Naive thymus-derived CD4-positive, alpha-beta T cell (primary cell): Measurements from ENCODE around the gene SLCO3A1. TPM values are rescaled to one million over a fixed set of nuclear protein-coding genes. Genes with fewer than 3 reads are reported as not detected.

Experiments used
- ATAC-seq: fragments of 150-1000 bp; cut with Tn5 transposase; 2 replicates; pipeline ENCODE4 v1.10.0; 2021; ENCODE audit warnings: mild to moderate bottlenecking, moderate library complexity
- CTCF ChIA-PET: fragments of 350-600 bp; sonication (Branson Sonifier 250); formaldehyde crosslinking; loops from one replicate; lab custom pipeline; 2021; ENCODE audit warnings: antibody characterized with exemption; lab: Charles Lee
- POLR2A ChIA-PET: fragments of 350-600 bp; sonication (Branson Sonifier 250); formaldehyde crosslinking; loops from one replicate; lab custom pipeline; 2021; ENCODE audit warnings: antibody characterized with exemption, inconsistent platforms; lab: Charles Lee
- DNase-seq, 9 donors: peaks; one replicate each; pipeline versions ENCODE4 v3.0.0 to v3.0.0-alpha.2; 2020 to 2022; ENCODE audit warnings: mixed read lengths in 1 of 9
- H3K27ac ChIP-seq: one replicate; pipeline ENCODE4 v1.7.0; 2013; ENCODE audit warnings: mild to moderate bottlenecking, low read depth, low read length, moderate library complexity
- H3K27me3 ChIP-seq, 2 donors: one replicate each; pipeline ENCODE4 v1.7.0; 2013; ENCODE audit warnings: low read length in 2 of 2, mild to moderate bottlenecking in 2 of 2, moderate library complexity in 2 of 2; ENCODE audit not compliant: control insufficient read depth in 2 of 2, insufficient read depth in 2 of 2
- H3K36me3 ChIP-seq, 3 experiments: 1 replicate in 2 of 3; 2 replicates in 1 of 3; pipeline ENCODE4 v1.7.0; 2013; ENCODE audit warnings: low read length in 3 of 3, mild to moderate bottlenecking in 3 of 3, moderate library complexity in 1 of 3; ENCODE audit not compliant: insufficient read depth in 3 of 3, control insufficient read depth in 2 of 3
- H3K4me1 ChIP-seq, 2 donors: one replicate each; pipeline ENCODE4 v1.7.0; 2013; ENCODE audit warnings: low read length in 2 of 2, mild to moderate bottlenecking in 2 of 2, moderate library complexity in 1 of 2; ENCODE audit not compliant: control insufficient read depth in 2 of 2, insufficient read depth in 2 of 2
- H3K4me3 ChIP-seq: 2 replicates; pipeline ENCODE4 v1.7.0; 2013; ENCODE audit warnings: mild to moderate bottlenecking, low read length
- H3K9me3 ChIP-seq, 3 experiments: 1 replicate in 2 of 3; 2 replicates in 1 of 3; pipeline ENCODE4 v1.7.0; 2013; ENCODE audit warnings: low read length in 3 of 3; ENCODE audit not compliant: control insufficient read depth in 2 of 3
- H3K27ac Mint-ChIP-seq, 9 donors: one replicate each; pipeline ENCODE4 v1.8.0; 2020 to 2022; ENCODE audit warnings: mixed read lengths in 9 of 9, mild to moderate bottlenecking in 8 of 9, moderate library complexity in 5 of 9, inconsistent platforms in 2 of 9
- H3K27me3 Mint-ChIP-seq, 5 donors: one replicate each; pipeline ENCODE4 v1.8.0; 2021 to 2022; ENCODE audit warnings: mixed read lengths in 5 of 5, mild to moderate bottlenecking in 1 of 5
- H3K36me3 Mint-ChIP-seq, 5 donors: one replicate each; pipeline ENCODE4 v1.8.0; 2020 to 2022; ENCODE audit warnings: mixed read lengths in 5 of 5, mild to moderate bottlenecking in 3 of 5, inconsistent platforms in 1 of 5
- H3K4me1 Mint-ChIP-seq, 7 donors: one replicate each; pipeline ENCODE4 v1.8.0; 2020 to 2022; ENCODE audit warnings: mixed read lengths in 7 of 7, mild to moderate bottlenecking in 3 of 7, inconsistent platforms in 1 of 7
- H3K4me3 Mint-ChIP-seq, 10 donors: one replicate each; pipeline ENCODE4 v1.8.0; 2020 to 2022; ENCODE audit warnings: mild to moderate bottlenecking in 10 of 10, mixed read lengths in 10 of 10, moderate library complexity in 6 of 10, inconsistent platforms in 2 of 10
- H3K9me3 Mint-ChIP-seq, 11 donors: one replicate each; pipeline ENCODE4 v1.8.0; 2020 to 2022; ENCODE audit warnings: mixed read lengths in 11 of 11, mild to moderate bottlenecking in 4 of 11, inconsistent platforms in 1 of 11, moderate library complexity in 1 of 11
- intact Hi-C, 2 donors: fragments of 100-400 bp; cut with micrococcal nuclease; formaldehyde crosslinking; loops; one replicate each; pipeline ENCODE4 v1.15.1; 2023
- polyA plus RNA-seq, 2 donors: library from polyadenylated mRNA; unstranded; fragments of 300-500 nt; fragmentation: Illumina TruSeq; gene quantifications; one replicate each; pipeline ENCODE4 v1.2.3, GENCODE V29; 2021
- total RNA-seq, 6 experiments: library from RNA in 5 of 6; stranded (reverse) in 5 of 6; gene quantifications; 1 replicate in 5 of 6; 2 replicates in 1 of 6; pipeline ENCODE4 v1.2.3 and lab custom pipeline; 2021 to 2026

The SLCO3A1 gene
- total and polyA plus RNA-seq, 7 experiments from 2014 or later, result 15.4 to 69.1 (median 24.3) TPM

DNA sequence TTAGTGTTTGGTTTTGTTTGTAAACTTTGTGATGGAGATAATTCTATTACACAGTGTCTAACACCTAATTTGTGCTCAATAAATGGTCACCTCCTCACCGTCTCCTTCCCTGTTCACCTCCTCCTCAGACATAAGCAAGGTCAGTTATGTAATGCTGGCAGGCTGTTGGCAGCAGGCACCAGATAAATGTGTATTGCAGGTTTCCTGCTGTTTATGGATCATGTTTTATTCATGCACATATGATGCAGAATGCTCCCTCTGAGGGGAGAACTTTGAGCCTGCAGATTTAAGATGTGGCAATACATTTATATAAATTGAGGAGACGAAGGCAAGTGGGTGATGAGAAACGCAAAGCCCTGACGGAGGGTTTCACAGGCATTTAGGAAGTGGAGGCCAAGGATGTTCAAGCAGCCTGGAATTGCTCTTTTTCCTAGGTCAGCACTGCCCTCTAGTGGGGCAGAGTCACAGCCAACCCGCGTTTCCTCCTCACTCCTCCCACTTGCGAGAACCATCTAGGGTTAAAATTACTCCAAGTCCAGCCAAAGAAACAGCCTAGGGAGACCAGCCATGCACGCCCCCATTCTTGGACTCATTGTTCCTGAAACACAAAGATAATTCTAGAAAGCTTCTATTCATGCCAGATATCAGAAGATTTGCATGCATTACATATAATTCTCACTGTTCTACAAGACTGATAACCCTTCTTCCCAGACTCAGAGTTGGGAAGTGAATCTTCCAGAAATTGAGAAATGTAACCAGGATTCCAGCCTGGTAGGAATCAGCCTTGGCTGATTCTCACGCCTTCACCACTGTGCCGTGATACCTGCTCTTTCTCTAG lies 228.7 kb downstream of the SLCO3A1 start:
- Mint-ChIP-seq H3K27ac (no peak overlapping the region), H3K36me3 (peaks cover 0 to 4% (median 0%) of the 10 kb centered on the region in 5 donors), H3K4me3 (no peak overlapping the region), H3K27me3 (no peaks in the 10 kb centered on the region), H3K4me1 (peaks cover 0 to 7% (median 1%) of the 10 kb centered on the region in 7 donors), H3K9me3 (no peaks in the 10 kb centered on the region)
- H3K4me3 ChIP-seq, result no peak overlapping the region
- H3K27me3 ChIP-seq, result no peaks in the 10 kb centered on the region
- no peaks in the 10 kb centered on the region for H3K4me1 ChIP-seq
- H3K9me3 ChIP-seq, result no peaks in the 10 kb centered on the region
- H3K27ac ChIP-seq, result no peak overlapping the region
- ChIA-PET CTCF (interaction anchor here (0.6 to 2.5 kb wide), 6 partner anchors 9 to 782 kb away, joined by 3 to 10 read pairs (median 3); no protein-coding TSS in a partner anchor), POLR2A (no interaction called here)
- ATAC-seq (peak; percentile 61), DNase-seq (peak in 5 of 9 donors; percentile 7 to 53 (median 21))
- intact Hi-C loops, result loop anchor here (1.0 to 10.0 kb wide), 4 partner anchors 137 to 779 kb away; no protein-coding TSS in a partner anchor
- H3K36me3 ChIP-seq, result no peaks in the 10 kb centered on the region

DNA sequence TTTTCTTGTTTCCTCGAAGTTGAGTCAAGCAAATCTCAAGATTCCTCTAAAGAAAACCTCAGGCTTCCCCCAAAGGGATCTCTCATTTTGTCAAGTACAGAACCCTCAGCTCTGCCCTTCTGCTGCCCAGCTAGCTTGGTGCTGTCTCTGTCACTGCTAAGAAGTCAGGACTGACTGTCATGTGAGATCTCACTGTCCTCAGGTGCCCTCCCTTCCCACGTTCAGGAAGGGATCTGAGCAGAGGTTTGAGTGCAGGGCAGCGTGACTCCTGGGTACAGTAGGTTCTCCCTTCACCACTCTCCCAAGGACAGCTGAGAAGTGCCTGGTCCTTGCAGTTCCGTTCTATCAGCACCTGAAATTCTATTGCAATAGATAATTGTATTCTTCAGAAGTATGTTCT lies 229.7 kb downstream of the SLCO3A1 start:
- Histone ChIP-seq H3K27me3 (no peaks in the 10 kb centered on the region), H3K4me3 (no peak overlapping the region), H3K9me3 (no peaks in the 10 kb centered on the region), H3K27ac (no peak overlapping the region), H3K36me3 (no peaks in the 10 kb centered on the region), H3K4me1 (no peaks in the 10 kb centered on the region)
- no peaks in the 10 kb centered on the region for H3K9me3 Mint-ChIP-seq
- H3K4me1 Mint-ChIP-seq, result peaks cover 0 to 5% (median 0%) of the 10 kb centered on the region in 7 donors
- H3K27me3 Mint-ChIP-seq, result no peaks in the 10 kb centered on the region
- no peak overlapping the region for H3K4me3 Mint-ChIP-seq
- ATAC-seq, result no peak
- H3K27ac Mint-ChIP-seq, result no peak overlapping the region
- ChIA-PET POLR2A (no interaction called here), CTCF (interaction anchor here (0.9 to 2.5 kb wide), 4 partner anchors 8 to 780 kb away, joined by 3 to 10 read pairs (median 6); no protein-coding TSS in a partner anchor)
- peaks cover 0 to 4% (median 0%) of the 10 kb centered on the region in 5 donors for H3K36me3 Mint-ChIP-seq
- no peak for DNase-seq
- intact Hi-C loops, result loop anchor here in 1 of 2 donors (10.0 kb wide), 1 partner anchor 138 kb away; no protein-coding TSS in a partner anchor

GRCh38 chr15:92087211-92087610 lies 233.7 kb downstream of the SLCO3A1 start:
- H3K36me3 Mint-ChIP-seq, result peaks cover 0 to 4% (median 0%) of the 10 kb centered on the region in 5 donors
- Histone ChIP-seq H3K27ac (no peak overlapping the region), H3K36me3 (no peaks in the 10 kb centered on the region), H3K9me3 (no peaks in the 10 kb centered on the region), H3K27me3 (no peaks in the 10 kb centered on the region), H3K4me3 (no peak overlapping the region), H3K4me1 (no peaks in the 10 kb centered on the region)
- CTCF ChIA-PET, result interaction anchor here (0.7 kb wide), 1 partner anchor 38 kb away, joined by 4 read pairs; no protein-coding TSS in a partner anchor
- DNase-seq, result no peak
- H3K27ac Mint-ChIP-seq, result no peak overlapping the region
- no peaks in the 10 kb centered on the region for H3K9me3 Mint-ChIP-seq
- no peak overlapping the region for H3K4me3 Mint-ChIP-seq
- intact Hi-C loops, result loop anchor here in 1 of 2 donors (10.0 kb wide), 1 partner anchor 142 kb away; no protein-coding TSS in a partner anchor
- no peak for ATAC-seq
- peaks cover 0 to 6% (median 1%) of the 10 kb centered on the region in 7 donors for H3K4me1 Mint-ChIP-seq
- no peaks in the 10 kb centered on the region for H3K27me3 Mint-ChIP-seq
- POLR2A ChIA-PET, result no interaction called here

DNA sequence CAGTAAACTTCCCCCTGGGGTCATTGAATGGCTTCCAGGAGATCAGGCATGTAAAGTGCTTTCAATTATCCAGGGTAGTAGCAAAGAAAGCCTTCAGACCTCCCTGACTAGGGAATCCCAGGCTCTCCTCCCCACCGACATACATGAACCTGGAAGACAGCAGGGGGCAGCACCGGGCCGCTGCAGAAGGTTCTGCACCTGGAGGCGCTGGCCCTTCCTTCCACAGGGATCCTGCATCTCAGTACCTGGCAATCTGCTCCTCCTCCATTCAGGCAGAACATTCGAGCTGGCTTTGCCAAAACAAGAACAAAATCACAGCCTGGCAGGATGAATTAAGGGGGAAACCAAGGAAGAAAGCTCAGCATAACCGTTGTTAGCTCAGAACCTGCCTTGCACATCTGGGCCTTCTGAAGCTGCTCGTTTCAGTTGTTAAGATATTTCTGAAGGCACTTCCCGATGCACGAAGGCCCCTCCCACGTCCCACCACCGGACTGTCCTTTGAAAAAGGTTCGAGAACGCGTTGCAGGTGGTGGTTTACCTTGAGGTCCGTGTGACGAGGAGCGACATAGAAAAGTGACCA lies 237.7 kb downstream of the SLCO3A1 start:
- peaks cover 16 to 33% (median 21%) of the 10 kb centered on the region in 7 donors for H3K4me1 Mint-ChIP-seq

DNA sequence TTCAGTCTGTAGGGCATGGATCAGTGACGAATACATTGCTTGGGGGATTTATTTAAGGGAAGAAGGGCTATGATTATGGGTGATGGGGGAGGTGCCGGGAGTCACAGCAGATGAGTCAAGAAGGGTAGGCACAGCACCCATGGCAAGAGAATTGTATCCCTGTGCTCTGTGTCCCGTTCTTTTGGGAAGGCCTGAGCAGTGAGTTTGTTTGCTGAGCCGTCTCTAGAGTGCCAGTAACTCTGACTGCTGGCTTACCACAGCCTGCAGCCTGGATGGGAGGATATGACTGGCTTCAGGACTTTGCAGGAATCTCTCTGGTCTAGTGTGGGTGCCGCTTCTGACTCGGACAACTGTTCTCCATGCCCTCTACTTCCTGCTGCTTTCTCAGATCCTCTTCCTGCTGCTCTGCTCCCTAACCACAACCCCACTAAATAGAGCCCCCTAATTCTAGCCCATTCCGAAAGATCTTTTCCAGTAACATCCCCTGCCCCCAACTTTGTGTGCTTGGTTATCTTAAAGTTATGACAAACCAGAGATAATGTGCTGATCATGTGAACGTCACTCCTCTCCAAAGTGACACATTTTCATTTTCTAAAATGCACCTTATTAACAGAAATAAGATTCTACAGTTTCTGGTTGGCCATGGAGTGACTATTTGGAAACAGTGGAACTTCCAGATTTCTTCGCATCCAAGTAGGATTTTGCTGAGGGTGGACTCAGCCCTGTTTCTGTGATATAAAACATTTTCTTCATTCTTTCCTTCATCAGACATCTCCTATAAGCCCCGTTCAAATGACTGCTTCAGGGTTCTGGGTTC lies 239.0 kb downstream of the SLCO3A1 start:
- intact Hi-C loops, result no loop called here
- CTCF ChIA-PET, result no interaction called here
- H3K9me3 Mint-ChIP-seq, result peaks cover 0 to 5% (median 0%) of the 10 kb centered on the region in 11 donors
- POLR2A ChIA-PET, result no interaction called here
- H3K36me3 Mint-ChIP-seq, result peaks cover 0 to 22% (median 0%) of the 10 kb centered on the region in 5 donors
- no peak overlapping the region for H3K27ac Mint-ChIP-seq
- Histone ChIP-seq H3K4me3 (no peak overlapping the region), H3K27ac (no peak overlapping the region), H3K9me3 (no peaks in the 10 kb centered on the region), H3K36me3 (no peaks in the 10 kb centered on the region), H3K27me3 (no peaks in the 10 kb centered on the region), H3K4me1 (peaks cover 8 to 24% of the 10 kb centered on the region in 2 donors)
- DNase-seq (no peak), ATAC-seq (no peak)
- H3K4me3 Mint-ChIP-seq, result no peak overlapping the region
- H3K4me1 Mint-ChIP-seq, result peaks cover 17 to 44% (median 30%) of the 10 kb centered on the region in 7 donors
- no peaks in the 10 kb centered on the region for H3K27me3 Mint-ChIP-seq

More for the DNA sequence above, 237.7 kb downstream of the SLCO3A1 start:
- Mint-ChIP-seq H3K36me3 (peaks cover 0 to 14% (median 0%) of the 10 kb centered on the region in 5 donors), H3K27me3 (no peaks in the 10 kb centered on the region), H3K27ac (no peak overlapping the region), H3K4me3 (no peak overlapping the region), H3K9me3 (peaks cover 0 to 3% (median 0%) of the 10 kb centered on the region in 11 donors)
- no peaks in the 10 kb centered on the region for H3K27me3 ChIP-seq
- ChIA-PET CTCF (interaction anchor here (0.7 to 0.9 kb wide), 2 partner anchors 8 to 788 kb away, joined by 3 read pairs; no protein-coding TSS in a partner anchor), POLR2A (no interaction called here)
- DNase-seq (no peak), ATAC-seq (no peak)
- intact Hi-C loops, result no loop called here
- no peaks in the 10 kb centered on the region for H3K9me3 ChIP-seq
- H3K4me1 ChIP-seq, result peaks cover 8 to 15% of the 10 kb centered on the region in 2 donors
- H3K27ac ChIP-seq, result no peak overlapping the region
- no peaks in the 10 kb centered on the region for H3K36me3 ChIP-seq
- no peak overlapping the region for H3K4me3 ChIP-seq

DNA sequence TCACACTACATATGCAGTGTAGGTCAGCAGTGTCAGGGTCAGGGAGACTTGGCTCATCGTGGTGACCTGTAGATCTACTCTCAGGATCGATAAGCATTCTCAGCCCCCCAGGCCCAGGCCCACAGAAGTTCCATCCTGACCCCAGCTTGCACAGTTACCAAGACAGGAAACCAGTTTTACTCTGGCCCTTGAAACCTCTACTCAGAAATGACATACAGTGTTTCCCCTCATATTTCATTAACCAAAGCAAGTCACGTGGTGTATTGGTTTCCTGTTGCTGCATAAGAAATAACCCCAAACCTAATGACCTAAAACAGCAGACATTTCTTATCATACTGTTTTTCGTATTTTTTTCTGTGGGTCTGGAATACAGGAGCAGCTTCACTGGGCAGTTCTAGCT lies 242.2 kb downstream of the SLCO3A1 start:
- POLR2A ChIA-PET, result no interaction called here

More for the DNA sequence above, 242.2 kb downstream of the SLCO3A1 start:
- H3K27me3 ChIP-seq, result no peaks in the 10 kb centered on the region
- CTCF ChIA-PET, result no interaction called here
- Mint-ChIP-seq H3K27me3 (no peaks in the 10 kb centered on the region), H3K9me3 (peaks cover 0 to 5% (median 0%) of the 10 kb centered on the region in 11 donors), H3K4me3 (peak overlapping the region in 7 of 10 donors; percentile 9 to 57 (median 29)), H3K4me1 (peaks cover 17 to 58% (median 36%) of the 10 kb centered on the region in 7 donors), H3K36me3 (peaks cover 0 to 34% (median 0%) of the 10 kb centered on the region in 5 donors), H3K27ac (peak overlapping the region in 5 of 9 donors; percentile 61 to 81 (median 74))
- peak; percentile 69 for ATAC-seq
- no peaks in the 10 kb centered on the region for H3K36me3 ChIP-seq
- H3K4me3 ChIP-seq, result no peak overlapping the region
- peaks cover 8 to 29% of the 10 kb centered on the region in 2 donors for H3K4me1 ChIP-seq
- H3K27ac ChIP-seq, result no peak overlapping the region
- intact Hi-C loops, result no loop called here
- DNase-seq, result peak in 2 of 9 donors; percentile 10 to 16
- no peaks in the 10 kb centered on the region for H3K9me3 ChIP-seq
